WTC11 (cell line): ENCODE measurements around the gene RPS6KA4.

Source experiments
- CTCF ChIP-seq: fragments of 200-600 bp; IDR thresholded peaks from 2 replicates; pipeline ENCODE4 v1.8.0; 2022; ENCODE audit warnings: antibody characterized with exemption
- SOX15 ChIP-seq: fragments of 250-450 bp; sonication (Bioruptor Pico); IDR thresholded peaks from 2 replicates; pipeline ENCODE4 v1.9.0; 2021; ENCODE audit warnings: mild to moderate bottlenecking
- TF ChIP-seq, protein P1 (sequence below): sonication (generic); formaldehyde crosslinking; IDR thresholded peaks from 2 replicates; pipeline ENCODE4 v1.8.1; 2023; ENCODE audit warnings: mild to moderate bottlenecking, missing genetic modification reagents

GRCh38 chr11:64355078-64355940, 3.7 kb upstream of the RPS6KA4 start:
- TF ChIP-seq SOX15 (no peak), CTCF (peak; percentile 21; the same call in 1 of the 2 replicates)
- TF ChIP-seq, protein P1, sequence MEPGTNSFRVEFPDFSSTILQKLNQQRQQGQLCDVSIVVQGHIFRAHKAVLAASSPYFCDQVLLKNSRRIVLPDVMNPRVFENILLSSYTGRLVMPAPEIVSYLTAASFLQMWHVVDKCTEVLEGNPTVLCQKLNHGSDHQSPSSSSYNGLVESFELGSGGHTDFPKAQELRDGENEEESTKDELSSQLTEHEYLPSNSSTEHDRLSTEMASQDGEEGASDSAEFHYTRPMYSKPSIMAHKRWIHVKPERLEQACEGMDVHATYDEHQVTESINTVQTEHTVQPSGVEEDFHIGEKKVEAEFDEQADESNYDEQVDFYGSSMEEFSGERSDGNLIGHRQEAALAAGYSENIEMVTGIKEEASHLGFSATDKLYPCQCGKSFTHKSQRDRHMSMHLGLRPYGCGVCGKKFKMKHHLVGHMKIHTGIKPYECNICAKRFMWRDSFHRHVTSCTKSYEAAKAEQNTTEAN (CRISPR knock-in tag): no peak
